Measurements from ENCODE around the gene PRKAA2. TPM values are rescaled to one million over a fixed set of nuclear protein-coding genes. Genes with fewer than 3 reads are reported as not detected.

The PRKAA2 gene
- total RNA-seq = 0.68 and 7.8 TPM in 2 replicates

DNA sequence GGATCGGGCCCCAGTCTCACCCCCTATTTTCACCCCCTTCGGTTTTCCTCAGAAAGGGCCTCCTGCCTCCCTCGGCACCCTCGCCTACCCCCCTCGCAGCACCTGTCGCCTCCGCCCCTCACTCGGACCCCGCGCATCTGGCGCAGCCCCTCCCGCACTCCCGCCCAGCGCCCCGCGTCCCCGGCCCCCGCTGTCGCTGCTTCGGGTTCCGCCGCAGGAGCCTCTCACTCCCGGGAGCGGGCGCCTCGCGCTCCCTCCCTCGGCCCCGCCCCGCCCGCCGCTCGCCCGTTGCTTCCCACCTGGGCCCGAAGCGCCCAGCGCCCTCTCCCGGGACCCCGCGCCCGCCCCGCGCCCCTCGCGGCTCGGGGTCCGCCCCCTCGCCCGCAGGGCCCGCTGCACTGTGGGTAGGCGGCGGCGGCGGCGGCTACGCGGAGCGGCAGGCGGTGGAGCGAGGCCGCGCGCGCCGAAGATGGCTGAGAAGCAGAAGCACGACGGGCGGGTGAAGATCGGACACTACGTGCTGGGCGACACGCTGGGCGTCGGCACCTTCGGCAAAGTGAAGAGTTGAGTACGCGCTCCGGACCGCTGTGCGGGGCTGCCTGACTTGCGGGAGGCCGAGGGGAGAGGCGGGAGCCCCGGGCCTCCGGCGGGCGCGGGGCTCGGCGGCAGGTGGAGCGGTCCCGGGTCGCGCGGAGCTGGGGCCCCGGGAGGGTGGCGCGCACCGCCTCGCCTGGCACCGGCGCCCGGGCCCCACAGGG, at the start of gene PRKAA2:
PRKAA2 (plus strand) TSS at position 396 of the 758 bp plus-strand sequence; CDS start at position 470, 74 bp downstream.

Other genes starting within 250 kb of the PRKAA2 start
- gene PLPP3, start 65.8 kb upstream of the PRKAA2 start, total RNA-seq = 1.4 and 11.0 TPM in 2 replicates
- 0.14 TPM in 1 of 2 replicates, not detected in the other for gene FYB2, start 174.1 kb downstream of the PRKAA2 start, total RNA-seq
- not detected in 2 replicates for gene C8A, start 209.5 kb downstream of the PRKAA2 start, total RNA-seq

Measured in nasal cavity respiratory epithelium epithelial cell of viscerocranial mucosa (primary cell).